Measurements from ENCODE around the gene NAIF1.
A peak's percentile ranks its signal among the peaks of the same experiment; 100 is the strongest.
"Not testable (repeated sequence)": the region's sequence is repeated elsewhere in the genome, so short reads cannot be mapped to it uniquely, and the experiment has no call there.

The NAIF1 gene

DNA sequence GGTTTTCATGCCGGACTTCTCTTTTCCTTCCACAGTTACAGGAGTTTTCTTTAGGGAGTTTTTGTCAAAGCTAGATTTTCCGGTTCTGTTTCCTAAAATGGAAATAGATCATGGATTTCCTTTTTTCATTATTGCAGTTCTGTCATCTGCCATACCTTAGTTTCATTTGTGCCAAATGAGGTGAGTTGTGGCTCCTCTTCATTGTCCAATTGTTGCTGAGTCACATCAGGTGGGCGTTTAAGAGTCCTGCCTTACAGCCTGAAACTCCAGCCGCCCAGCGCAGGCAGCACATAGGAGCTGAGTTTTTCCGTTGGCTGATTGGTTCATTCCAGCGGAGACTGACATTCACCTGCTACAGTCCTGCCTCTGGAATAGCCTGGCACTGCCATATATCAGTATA is 15.0 kb upstream of the NAIF1 start:
- no peak for TF ChIP-seq Cebpa-rat (IDR thresholded peaks at IDR 0.05)
- peaks cover 23 to 65% (median 55%) of the 10 kb centered on the region in 10 experiments for H3K4me1 ChIP-seq
- H3K4me3 ChIP-seq: no peak overlapping the region
- peak overlapping the region; percentile 33 to 78 (median 64) for H3K4me2 ChIP-seq
- no peaks in the 10 kb centered on the region for H3K27me3 ChIP-seq
- peak overlapping the region in 7 of 11 experiments; percentile 10 to 37 (median 22); a peak in 9 of 22 replicates for H3K9ac ChIP-seq
- H3K9me3 ChIP-seq (replicated peaks in 1 of 11): no peaks in the 10 kb centered on the region
- peak overlapping the region in 7 of 11 experiments; percentile 0 to 60 (median 29); a peak in 11 of 22 replicates for H3K27ac ChIP-seq
- peaks cover 46 to 100% (median 96%) of the 10 kb centered on the region in 11 experiments; a peak in 21 of 22 replicates for H4K20me1 ChIP-seq
- peaks cover 9 to 79% (median 53%) of the 10 kb centered on the region in 11 experiments; a peak in 21 of 22 replicates for H3K36me3 ChIP-seq

- H3K4me2 ChIP-seq: peak overlapping the region; percentile 33 to 78 (median 64)
- no peak overlapping the region for H3K4me3 ChIP-seq
- peaks cover 8 to 80% (median 55%) of the 10 kb centered on the region in 11 experiments; a peak in 21 of 22 replicates for H3K36me3 ChIP-seq
- TF ChIP-seq Cebpa-rat (IDR thresholded peaks at IDR 0.05): no peak
- H4K20me1 ChIP-seq: peaks cover 46 to 100% (median 95%) of the 10 kb centered on the region in 11 experiments; a peak in 21 of 22 replicates
- H3K27me3 ChIP-seq: no peaks in the 10 kb centered on the region
- no peaks in the 10 kb centered on the region for H3K9me3 ChIP-seq (replicated peaks in 1 of 11)
- H3K4me1 ChIP-seq: peaks cover 23 to 70% (median 58%) of the 10 kb centered on the region in 10 experiments
- H3K27ac ChIP-seq: peak overlapping the region in 9 of 11 experiments; percentile 0 to 60 (median 21); a peak in 11 of 22 replicates
- peak overlapping the region in 6 of 11 experiments; percentile 5 to 47 (median 22); a peak in 6 of 22 replicates for H3K9ac ChIP-seq
Observed at GRCh38 chr9:128081056-128081455, 13.9 kb upstream of the NAIF1 start.

DNA sequence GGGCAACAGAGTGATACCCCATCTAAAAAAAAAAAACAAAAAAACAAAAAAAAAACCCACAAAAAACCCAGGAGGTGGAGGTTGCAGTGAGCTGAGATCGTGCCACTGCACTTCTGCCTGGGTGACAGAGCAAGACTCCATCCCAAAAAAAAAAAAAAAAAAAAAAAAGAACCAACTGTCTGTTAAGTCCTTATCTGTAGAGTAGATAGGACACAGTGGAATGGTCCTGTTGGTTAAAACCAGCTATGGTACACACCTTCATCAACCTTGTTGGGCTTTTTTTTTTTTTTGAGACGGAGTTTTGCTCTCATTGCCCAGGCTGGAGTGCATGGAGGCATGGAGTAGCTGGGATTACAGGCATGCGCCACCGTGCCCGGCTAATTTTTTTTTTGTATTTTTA is 13.1 kb upstream of the NAIF1 start:
- H3K9ac ChIP-seq: no peak overlapping the region
- H3K4me2 ChIP-seq: peak overlapping the region; percentile 33 to 78 (median 64)
- no peaks in the 10 kb centered on the region for H3K27me3 ChIP-seq
- H4K20me1 ChIP-seq: peaks cover 38 to 100% (median 93%) of the 10 kb centered on the region in 11 experiments; a peak in 21 of 22 replicates
- peaks cover 0 to 80% (median 55%) of the 10 kb centered on the region in 11 experiments; a peak in 21 of 22 replicates for H3K36me3 ChIP-seq
- peak overlapping the region in 1 of 11 experiments; percentile 60; a peak in 1 of 22 replicates for H3K27ac ChIP-seq
- H3K4me3 ChIP-seq: no peak overlapping the region
- H3K9me3 ChIP-seq (replicated peaks in 1 of 11): no peaks in the 10 kb centered on the region
- TF ChIP-seq Cebpa-rat (IDR thresholded peaks at IDR 0.05): no peak
- H3K4me1 ChIP-seq: peaks cover 23 to 75% (median 58%) of the 10 kb centered on the region in 10 experiments

DNA sequence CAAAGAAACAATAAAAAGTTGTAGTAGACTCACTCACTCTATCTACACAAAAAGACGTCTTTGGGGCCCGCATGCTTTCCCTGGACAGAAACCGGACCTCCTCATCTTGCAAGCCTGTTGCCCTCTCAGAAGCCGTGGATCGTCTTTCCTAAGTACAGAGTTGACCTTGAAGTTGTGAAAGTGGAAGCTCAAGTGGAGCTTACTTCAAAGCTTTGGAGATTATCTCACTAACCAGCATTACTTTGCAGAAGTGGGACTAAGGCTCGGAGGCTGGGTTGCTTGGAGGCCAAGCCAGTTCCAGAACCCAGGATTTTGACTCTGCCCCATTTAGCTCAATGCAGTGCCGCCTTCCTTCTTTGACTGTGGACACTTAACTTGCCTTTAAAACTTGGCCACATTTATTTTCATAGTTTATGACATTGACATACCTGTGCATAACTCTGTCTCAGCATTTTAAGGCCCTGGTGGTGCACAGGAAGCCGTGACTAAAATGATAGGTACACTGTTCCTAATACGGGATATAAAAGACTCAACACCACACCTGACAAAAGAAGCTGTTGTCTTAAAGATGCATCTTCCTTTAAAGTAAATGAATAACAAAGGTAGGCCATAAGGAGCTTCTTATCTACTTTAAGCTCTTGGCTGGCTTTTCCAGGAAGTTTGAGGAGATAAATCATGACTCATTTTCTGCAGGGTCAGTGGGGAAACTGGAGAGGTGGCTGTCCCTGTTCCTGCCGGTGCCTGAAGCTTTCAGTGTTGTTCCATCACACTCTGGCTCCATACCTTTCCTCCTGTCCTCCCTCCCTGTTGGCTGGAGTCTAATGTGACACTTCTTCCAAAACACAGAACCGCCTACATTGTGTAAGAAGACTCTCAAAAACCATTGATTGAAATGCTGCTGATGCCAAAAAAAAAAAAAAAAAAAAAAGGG is 11.6 kb upstream of the NAIF1 start:
- TF ChIP-seq Cebpa-rat (IDR thresholded peaks at IDR 0.05): no peak
- H3K9me3 ChIP-seq (replicated peaks in 1 of 11): no peaks in the 10 kb centered on the region
- no peak overlapping the region for H3K4me3 ChIP-seq
- H3K9ac ChIP-seq: peak overlapping the region in 2 of 11 experiments; percentile 41 to 51; a peak in 3 of 22 replicates
- H4K20me1 ChIP-seq: peaks cover 32 to 100% (median 93%) of the 10 kb centered on the region in 11 experiments; a peak in 21 of 22 replicates
- H3K27me3 ChIP-seq: no peaks in the 10 kb centered on the region
- H3K4me1 ChIP-seq: peaks cover 25 to 87% (median 66%) of the 10 kb centered on the region in 10 experiments
- H3K27ac ChIP-seq: peak overlapping the region in 6 of 11 experiments; percentile 8 to 70 (median 44); a peak in 10 of 22 replicates
- H3K4me2 ChIP-seq: peak overlapping the region in 6 of 11 experiments; percentile 30 to 80 (median 74); a peak in 12 of 22 replicates
- H3K36me3 ChIP-seq: peaks cover 0 to 82% (median 59%) of the 10 kb centered on the region in 11 experiments; a peak in 18 of 22 replicates

GRCh38 chr9:128077847-128078503 is 10.9 kb upstream of the NAIF1 start:
- Histone ChIP-seq H3K4me2 (peak overlapping the region in 6 of 11 experiments; percentile 30 to 80 (median 74); a peak in 11 of 22 replicates), H4K20me1 (peaks cover 32 to 100% (median 91%) of the 10 kb centered on the region in 11 experiments; a peak in 21 of 22 replicates), H3K27me3 (no peaks in the 10 kb centered on the region), H3K4me3 (no peak overlapping the region), H3K36me3 (peaks cover 0 to 88% (median 63%) of the 10 kb centered on the region in 11 experiments; a peak in 18 of 22 replicates), H3K9ac (peak overlapping the region in 2 of 11 experiments; percentile 41 to 51; a peak in 3 of 22 replicates), H3K4me1 (peaks cover 33 to 95% (median 71%) of the 10 kb centered on the region in 10 experiments), H3K9me3 (replicated peaks in 1 of 11) (no peaks in the 10 kb centered on the region), H3K27ac (peak overlapping the region in 6 of 11 experiments; percentile 8 to 70 (median 44); a peak in 10 of 22 replicates)
- TF ChIP-seq Cebpa-rat (IDR thresholded peaks at IDR 0.05): no peak

GRCh38 chr9:128073253-128073886 is 6.2 kb upstream of the NAIF1 start:
- H3K4me3 ChIP-seq: peak overlapping the region in 8 of 10 experiments; percentile 27 to 93 (median 42); a peak in 12 of 20 replicates
- no peaks in the 10 kb centered on the region for H3K27me3 ChIP-seq
- H3K36me3 ChIP-seq: peaks cover 0 to 68% (median 47%) of the 10 kb centered on the region in 11 experiments; a peak in 18 of 22 replicates
- peak in 1 of 11 experiments; percentile 13; a peak in 1 of 22 replicates for TF ChIP-seq Cebpa-rat (IDR thresholded peaks at IDR 0.05)
- peaks cover 50 to 84% (median 69%) of the 10 kb centered on the region in 10 experiments for H3K4me1 ChIP-seq
- peak overlapping the region; percentile 85 to 96 (median 91) for H3K4me2 ChIP-seq
- H4K20me1 ChIP-seq: peaks cover 10 to 98% (median 52%) of the 10 kb centered on the region in 11 experiments; a peak in 21 of 22 replicates
- H3K27ac ChIP-seq: peak overlapping the region; percentile 60 to 97 (median 81)
- H3K9me3 ChIP-seq (replicated peaks in 1 of 11): no peaks in the 10 kb centered on the region
- peak overlapping the region; percentile 63 to 85 (median 74); a peak in 21 of 22 replicates for H3K9ac ChIP-seq

DNA sequence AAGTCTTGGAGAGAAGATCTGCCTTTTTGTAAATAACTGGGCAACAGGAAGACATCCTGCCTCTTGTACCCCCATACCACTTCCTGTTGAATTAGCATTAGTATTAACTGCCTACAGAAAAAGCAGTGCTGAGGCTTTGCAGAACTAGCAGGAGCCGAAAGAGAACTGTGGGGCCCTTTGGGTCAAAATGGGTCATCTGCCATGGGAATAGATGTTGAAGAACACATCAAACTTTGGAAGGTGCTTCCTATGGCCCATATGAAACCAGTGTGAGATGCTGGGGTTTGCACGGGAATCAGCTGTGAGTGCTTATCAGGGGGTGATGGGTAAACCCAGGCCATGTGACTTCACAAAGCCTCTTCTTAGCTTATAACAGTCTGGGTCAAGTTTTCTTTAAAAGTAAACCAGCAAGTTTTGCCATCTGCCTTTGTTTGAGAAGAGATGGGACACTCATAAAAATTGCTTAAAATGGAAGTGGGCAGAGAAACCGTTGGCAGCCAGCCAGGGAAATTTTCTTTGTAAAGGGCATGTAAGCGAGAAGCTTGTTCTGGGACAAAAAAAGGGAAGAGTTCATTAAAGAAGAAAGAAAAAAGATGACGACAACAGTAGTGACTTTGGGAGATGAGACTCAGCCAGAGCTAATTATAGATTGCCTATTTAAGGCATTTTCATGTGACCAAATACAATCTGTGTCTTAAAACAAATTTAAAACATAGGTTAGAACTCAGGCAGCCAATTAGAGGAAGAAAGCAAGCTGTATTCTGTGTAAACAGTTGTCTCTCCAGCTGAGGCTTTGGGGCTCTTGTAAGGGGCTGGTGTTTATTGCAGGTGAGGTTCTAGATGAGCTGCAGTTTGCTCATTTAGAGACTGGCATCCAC is 5.3 kb upstream of the NAIF1 start:
- TF ChIP-seq Cebpa-rat (IDR thresholded peaks at IDR 0.05): no peak
- Histone ChIP-seq H4K20me1 (peaks cover under 1 to 91% (median 44%) of the 10 kb centered on the region in 11 experiments; a peak in 18 of 22 replicates), H3K4me2 (peak overlapping the region; percentile 85 to 96 (median 91)), H3K4me3 (peak overlapping the region; percentile 13 to 93 (median 40); a peak in 18 of 20 replicates), H3K36me3 (peaks cover 0 to 58% (median 38%) of the 10 kb centered on the region in 11 experiments; a peak in 18 of 22 replicates), H3K9me3 (replicated peaks in 1 of 11) (no peaks in the 10 kb centered on the region), H3K9ac (peak overlapping the region; percentile 63 to 85 (median 74)), H3K4me1 (peaks cover 50 to 74% (median 59%) of the 10 kb centered on the region in 10 experiments), H3K27ac (peak overlapping the region; percentile 60 to 97 (median 81)), H3K27me3 (no peaks in the 10 kb centered on the region)

DNA sequence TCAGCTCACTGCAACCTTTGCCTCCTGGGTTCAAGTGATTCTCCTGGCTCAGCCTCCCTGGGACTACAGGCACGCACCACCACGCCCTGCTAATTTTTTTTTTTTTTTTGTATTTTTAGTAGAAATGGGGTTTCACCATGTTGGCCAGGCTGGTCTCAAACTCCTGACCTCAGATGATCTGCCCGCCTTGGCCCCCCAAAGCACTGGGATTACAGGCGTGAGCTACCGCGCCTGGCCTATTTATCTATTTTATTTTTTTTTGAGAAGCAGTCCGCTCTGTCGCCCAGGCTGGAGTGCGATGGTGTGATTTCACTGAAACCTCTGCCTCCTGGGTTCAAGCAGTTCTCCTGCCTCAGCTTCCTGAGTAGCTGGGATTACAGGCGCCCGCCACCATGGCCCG is 4.4 kb upstream of the NAIF1 start:
- Histone ChIP-seq H3K36me3 (peaks cover 0 to 51% (median 31%) of the 10 kb centered on the region in 11 experiments; a peak in 17 of 22 replicates), H3K4me2 (peak overlapping the region; percentile 85 to 96 (median 91)), H3K9ac (peak overlapping the region; percentile 63 to 85 (median 74)), H3K4me1 (peaks cover 53 to 70% (median 59%) of the 10 kb centered on the region in 10 experiments), H3K27ac (peak overlapping the region; percentile 60 to 97 (median 81)), H3K4me3 (peak overlapping the region; percentile 13 to 93 (median 40); a peak in 18 of 20 replicates), H4K20me1 (peaks cover 0 to 82% (median 35%) of the 10 kb centered on the region in 11 experiments; a peak in 15 of 22 replicates)
- not testable (repeated sequence) for H3K27me3 ChIP-seq; H3K9me3 ChIP-seq (replicated peaks in 1 of 11)

All from BLaER1 treated with 17β-estradiol and CSF1 and Interleukin-3, amounts not matched to agents 10 nM and 100 nM (cell line).